CD4-positive, alpha-beta T cell treated with Interleukin-1 beta for 1 hour (primary cell): ENCODE results near the gene GABARAP.

Experiments
- DNase-seq, 2 donors: peaks; one replicate each; pipeline ENCODE4 v3.0.0-alpha.2; 2020 to 2022

Gene GABARAP

DNA sequence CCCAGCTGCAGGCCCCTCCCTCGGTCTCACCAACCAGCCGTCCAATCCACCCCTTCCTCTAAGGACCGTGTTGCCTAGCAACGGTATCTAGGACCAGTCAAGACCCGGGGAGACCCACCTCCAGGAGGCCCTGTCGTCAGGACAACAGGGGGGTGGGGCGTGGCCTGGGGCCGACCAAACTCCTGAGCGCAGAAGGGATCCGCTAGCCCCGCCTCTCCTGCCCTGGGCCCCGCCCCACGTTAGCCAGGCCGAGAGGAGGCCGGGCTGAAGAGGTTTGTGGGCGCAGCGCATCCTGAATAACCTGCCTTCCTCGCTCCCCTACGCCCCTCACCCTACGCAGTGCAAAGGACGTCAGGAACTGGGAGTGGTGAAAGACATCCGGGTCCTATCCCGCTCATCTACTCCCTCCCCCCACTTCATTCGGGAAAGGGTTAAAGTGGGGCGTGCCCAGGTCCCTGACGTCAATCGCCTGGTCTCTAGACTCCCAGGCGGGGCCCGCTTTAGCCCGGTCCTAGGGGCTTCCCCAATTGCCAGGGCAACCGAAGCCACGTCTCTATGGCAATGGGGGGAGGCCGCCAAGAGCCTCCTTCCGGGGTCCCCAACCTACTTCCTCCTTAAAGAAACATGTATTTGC, 37.3 kb downstream of the GABARAP start:
- peak; percentile 99 for DNase-seq

DNA sequence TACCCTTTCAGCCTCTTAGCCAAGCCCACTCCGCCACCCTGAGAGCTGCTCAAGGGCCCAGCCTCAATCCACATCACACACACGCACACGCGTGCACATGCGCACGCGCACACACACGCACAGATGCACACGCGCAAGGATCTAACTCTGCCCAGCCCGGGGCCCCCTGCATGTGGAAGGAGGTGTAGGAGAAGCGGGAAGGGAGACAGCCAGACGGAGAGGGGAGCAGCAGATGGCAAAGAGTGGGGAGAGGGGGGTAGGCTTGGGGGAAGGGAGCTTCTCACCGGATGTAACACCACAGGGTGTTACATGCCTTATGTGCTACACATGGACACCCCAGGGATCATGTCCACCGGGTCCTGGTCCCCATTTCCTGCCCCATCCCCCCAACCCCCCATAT, 37.9 kb downstream of the GABARAP start:
- DNase-seq, result no peak

DNA sequence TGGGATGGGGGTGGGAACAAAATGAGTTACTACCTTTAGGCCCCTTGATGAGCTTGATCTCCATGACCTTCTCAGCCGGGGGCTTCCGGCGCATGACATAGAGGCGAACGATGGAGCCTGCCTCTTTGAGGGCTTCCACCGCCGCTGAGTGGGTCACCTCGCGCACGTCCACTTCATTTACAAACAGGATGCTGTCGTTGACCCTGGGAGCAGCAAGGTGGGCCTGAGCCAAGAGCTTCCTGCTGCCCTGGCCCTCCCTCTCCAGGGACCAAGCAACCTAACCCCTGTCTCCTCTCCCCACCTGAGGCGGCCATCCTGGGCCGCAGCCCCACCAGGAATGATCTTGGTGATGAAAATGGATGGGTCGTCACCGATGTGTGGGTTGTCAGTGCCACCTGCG, 38.9 kb downstream of the GABARAP start:
- DNase-seq, result no peak

DNA sequence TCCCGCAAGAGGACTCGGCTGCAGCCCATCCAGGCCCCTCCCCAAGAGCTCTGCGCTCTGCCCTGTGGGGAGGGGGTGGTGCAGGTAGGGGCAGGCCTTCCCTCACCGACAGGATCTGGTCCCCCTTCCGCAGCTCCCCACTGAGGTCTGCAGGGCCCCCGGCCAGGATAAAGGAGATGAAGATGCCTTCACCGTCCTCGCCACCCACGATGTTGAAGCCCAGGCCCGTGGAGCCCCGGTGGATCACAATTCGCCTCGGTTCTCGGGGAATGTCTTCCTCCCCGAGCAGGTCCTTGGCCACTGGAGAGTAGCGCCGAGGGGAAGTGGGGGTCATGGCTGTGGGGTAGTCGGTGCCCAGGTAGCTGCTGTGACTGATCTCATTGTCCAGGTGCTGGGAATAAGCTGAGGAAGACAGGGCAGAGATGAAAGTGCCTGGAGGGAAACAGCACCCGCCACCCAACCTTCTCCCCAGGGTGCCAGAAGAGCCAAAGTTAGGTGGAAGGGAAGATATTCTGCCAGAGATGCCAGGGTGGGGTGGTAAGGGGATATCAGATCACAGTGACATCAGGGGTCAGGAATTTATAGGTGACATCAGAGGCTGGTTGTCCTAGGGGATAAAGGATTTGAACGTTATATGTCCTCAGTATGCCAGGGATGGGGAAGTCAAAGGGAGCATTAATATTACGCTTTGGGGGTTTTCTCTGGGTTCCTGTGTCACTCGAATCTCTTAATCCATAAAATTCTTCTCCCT, 45.4 kb downstream of the GABARAP start:
- DNase-seq, result no peak

DNA sequence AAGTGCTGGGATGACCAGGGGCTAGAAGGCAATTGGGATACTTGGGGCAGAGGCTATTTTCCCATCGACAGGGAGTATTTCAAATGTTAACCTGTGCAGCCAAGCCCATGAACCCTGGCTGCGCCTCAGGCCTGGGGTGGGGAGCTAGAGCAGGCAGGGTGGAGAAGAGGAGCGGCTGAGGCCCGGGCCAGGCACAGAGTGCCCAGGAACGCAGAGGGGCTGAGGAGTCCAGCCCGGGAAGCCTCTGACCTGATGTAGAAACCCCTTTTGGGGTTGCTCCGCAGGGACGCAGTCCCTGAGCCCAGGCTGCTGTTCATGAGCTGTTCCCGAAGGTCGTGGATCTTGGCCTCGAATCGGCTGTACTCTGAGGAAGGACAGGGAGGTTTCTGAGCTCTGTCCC, 46.3 kb downstream of the GABARAP start:
- DNase-seq, result no peak

DNA sequence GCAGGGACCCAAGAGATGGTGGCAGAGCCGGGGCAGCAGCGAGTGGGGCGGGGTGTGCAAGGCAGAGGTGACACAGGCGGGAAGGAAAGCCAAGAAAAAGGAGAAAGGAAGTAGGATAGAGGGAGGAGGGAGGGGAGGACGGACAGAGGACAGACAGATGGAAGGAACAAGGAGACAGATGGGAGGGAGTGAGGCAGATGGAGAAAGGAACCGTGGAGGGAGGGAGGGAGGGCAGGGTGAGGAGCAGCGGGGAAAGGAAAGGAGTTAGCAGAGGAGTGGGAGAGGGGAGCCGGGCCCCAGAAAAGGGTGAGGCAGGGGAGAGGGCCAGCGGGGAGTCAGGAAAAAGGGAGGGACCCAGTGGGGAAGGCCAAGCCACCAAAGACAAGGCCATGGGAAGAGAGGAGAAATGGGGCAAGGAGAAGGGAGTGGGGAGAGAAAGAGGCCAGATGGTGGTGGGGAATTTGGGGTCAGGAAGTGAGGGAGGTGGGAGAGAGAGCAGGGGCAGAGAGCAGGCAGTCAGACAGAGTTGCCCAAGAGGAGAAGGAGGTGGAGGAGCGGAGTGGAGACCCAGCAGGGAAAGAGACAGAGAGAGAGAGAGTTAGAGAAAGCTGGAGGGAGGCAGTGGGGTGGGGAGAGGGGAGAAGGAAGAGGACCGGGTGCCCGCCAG, 49.8 kb downstream of the GABARAP start:
- DNase-seq, result no peak

DNA sequence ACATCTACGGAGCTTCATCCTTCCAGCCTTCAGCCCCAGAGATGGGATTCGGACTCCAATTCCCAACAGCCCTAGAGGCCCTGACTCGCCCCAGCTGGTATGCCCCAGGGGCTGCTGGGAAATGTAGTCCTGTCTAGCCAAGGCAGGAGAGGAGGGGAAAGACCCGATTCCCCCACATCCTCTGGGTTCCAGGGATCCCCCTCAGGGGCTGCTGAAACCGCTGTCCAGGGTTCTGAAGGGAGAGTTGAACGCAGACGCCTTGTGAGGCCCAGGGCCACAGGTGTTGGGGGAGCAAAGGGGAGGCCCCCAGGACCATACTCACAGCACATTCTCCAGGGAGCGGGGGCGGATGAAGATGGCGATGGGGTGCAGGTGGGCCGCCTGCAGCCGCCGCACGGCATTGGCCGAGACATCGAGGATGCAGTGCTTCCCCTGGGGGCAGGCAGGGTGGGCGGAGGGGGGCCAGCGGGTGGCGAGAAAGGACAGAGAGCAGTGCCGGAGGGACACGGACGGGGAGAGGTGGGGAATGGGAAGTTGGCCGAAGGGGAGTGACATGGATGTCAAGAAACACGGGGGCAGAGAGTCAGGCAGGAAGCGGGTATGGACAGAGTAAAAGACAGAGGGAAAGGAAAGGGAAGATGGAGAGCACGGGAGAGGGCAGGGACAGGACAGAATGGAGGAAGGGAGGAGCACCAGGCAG, 50.5 kb downstream of the GABARAP start:
- DNase-seq, result no peak

DNA sequence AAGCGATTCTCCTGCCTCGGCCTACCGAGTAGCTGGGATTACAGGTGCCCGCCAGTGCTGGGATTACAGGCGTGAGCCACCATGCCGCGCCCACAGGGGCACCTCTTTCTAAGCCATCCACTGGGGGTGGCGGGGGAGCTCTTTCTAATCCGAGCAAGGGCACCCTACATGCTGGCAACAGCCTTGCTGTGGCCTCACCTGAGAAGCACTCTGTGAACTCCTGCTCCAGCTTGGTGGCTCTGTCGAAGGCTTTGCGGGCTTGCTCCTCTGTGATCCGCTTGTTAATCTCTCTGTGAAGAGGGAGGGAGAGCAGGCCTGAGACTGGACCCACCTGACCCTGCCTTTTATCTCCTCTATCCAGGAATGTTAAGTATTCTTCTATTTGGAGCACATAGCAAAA, 51.2 kb downstream of the GABARAP start:
- DNase-seq, result no peak

DNA sequence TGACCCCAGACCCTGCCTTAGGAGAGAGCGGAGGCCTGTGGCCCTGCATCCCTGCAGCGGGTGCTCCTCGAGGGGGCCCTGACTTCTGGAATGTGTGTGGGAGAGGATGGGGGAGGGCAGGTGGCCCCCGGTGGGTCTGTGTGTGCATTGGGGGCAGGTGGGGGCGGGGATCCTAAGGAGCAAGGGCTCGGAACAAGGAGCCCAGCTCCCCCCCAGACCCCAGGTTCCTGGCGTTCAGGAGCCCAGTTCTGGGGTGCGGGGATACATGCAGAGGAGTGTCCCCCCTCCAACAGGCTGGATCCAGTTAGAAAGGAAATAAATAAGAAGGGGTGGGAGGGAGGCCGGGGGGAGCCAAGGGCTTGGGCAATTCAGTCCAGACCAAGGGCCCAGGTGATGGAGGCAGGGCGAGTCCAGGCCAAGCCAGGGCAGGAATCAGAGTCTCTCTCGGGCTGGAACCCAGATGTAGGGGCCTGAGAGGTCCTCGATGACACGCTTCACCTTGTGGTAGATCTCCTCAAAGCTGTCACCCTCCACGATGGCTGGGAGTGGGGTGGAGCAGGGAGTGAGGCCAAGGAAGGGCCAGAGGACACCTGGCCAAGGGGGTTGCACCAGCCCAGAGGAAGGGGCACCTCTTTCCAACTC, 51.9 kb downstream of the GABARAP start:
- no peak for DNase-seq
